Measurements from ENCODE around the gene GRIK4. TPM values are rescaled to one million over a fixed set of nuclear protein-coding genes. Genes with fewer than 3 reads are reported as not detected.

GRIK4 gene
- total RNA-seq, 1 experiment from 2014 or later, result not detected

DNA sequence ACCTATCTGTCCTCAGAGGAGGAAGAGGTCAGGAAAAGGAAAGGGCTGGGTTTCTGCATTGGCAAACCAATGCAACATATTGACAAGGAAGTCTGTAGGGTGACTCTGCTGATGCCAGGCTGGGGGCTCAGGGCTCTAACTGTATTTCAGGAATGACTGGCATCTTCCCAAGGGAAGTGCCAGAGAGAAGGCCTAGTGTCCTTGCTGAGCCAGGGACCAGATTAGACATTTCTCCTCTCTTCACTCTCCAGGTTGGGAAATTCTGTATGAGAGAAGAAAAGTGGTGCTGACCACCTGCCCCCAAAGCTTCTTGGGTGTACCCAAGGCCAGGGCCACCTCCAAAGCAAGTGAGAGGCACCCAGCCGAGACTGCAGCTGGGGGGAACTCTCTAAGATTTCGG lies 27.2 kb downstream of the GRIK4 start:
- no peaks in the 10 kb centered on the region for H3K9me2 ChIP-seq (replicated peaks; ENCODE audit: low read length)
- H2AFZ ChIP-seq (ENCODE audit: low read length), result no peak overlapping the region
- DNase-seq (no peak), ATAC-seq (no peak)
- H3K4me2 ChIP-seq (ENCODE audit: low read length), result no peak overlapping the region
- H3F3A ChIP-seq (ENCODE audit: low read length, unreplicated experiment), result no peaks in the 10 kb centered on the region
- H3K79me2 ChIP-seq (ENCODE audit: low read length), result no peaks in the 10 kb centered on the region
- H4K20me1 ChIP-seq (ENCODE audit: low read length), result no peaks in the 10 kb centered on the region
- no peaks in the 10 kb centered on the region for H3K9me3 ChIP-seq (ENCODE audit: low read length)
- H3K9ac ChIP-seq (ENCODE audit: low read length), result no peak overlapping the region
- POLR2A ChIA-PET (ENCODE audit: unreplicated experiment), result no interaction called here
- CTCF ChIA-PET, result no interaction called here
- no peak overlapping the region for H3K27ac ChIP-seq (ENCODE audit: low read length)
- peaks cover 12% of the 10 kb centered on the region; the same call in 1 of the 2 replicates for H3K27me3 ChIP-seq (ENCODE audit: low read length)
- intact Hi-C loops (cut with micrococcal nuclease), result no loop called here
- H3K4me1 ChIP-seq (ENCODE audit: insufficient read depth, low read length), result peaks cover 5% of the 10 kb centered on the region; the same call in 1 of the 2 replicates
- no peak overlapping the region for H3K4me3 ChIP-seq (ENCODE audit: low read length)
- TF ChIP-seq EZH2 (IDR thresholded peaks at IDR 0.05; ENCODE audit: low read length, unreplicated experiment) (no peak), EZH2phosphoT487 (IDR thresholded peaks at IDR 0.05; ENCODE audit: borderline replicate concordance, low read length) (no peak)
- TF ChIP-seq, protein P1, sequence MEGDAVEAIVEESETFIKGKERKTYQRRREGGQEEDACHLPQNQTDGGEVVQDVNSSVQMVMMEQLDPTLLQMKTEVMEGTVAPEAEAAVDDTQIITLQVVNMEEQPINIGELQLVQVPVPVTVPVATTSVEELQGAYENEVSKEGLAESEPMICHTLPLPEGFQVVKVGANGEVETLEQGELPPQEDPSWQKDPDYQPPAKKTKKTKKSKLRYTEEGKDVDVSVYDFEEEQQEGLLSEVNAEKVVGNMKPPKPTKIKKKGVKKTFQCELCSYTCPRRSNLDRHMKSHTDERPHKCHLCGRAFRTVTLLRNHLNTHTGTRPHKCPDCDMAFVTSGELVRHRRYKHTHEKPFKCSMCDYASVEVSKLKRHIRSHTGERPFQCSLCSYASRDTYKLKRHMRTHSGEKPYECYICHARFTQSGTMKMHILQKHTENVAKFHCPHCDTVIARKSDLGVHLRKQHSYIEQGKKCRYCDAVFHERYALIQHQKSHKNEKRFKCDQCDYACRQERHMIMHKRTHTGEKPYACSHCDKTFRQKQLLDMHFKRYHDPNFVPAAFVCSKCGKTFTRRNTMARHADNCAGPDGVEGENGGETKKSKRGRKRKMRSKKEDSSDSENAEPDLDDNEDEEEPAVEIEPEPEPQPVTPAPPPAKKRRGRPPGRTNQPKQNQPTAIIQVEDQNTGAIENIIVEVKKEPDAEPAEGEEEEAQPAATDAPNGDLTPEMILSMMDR (conservative IDR thresholded peaks at IDR 0.05; ENCODE audit: low read depth, low read length), result no peak
- no TSS peak for BruUV-seq (replicated peaks)
- no peaks in the 10 kb centered on the region for H3K36me3 ChIP-seq (ENCODE audit: low read depth, low read length)

DNA sequence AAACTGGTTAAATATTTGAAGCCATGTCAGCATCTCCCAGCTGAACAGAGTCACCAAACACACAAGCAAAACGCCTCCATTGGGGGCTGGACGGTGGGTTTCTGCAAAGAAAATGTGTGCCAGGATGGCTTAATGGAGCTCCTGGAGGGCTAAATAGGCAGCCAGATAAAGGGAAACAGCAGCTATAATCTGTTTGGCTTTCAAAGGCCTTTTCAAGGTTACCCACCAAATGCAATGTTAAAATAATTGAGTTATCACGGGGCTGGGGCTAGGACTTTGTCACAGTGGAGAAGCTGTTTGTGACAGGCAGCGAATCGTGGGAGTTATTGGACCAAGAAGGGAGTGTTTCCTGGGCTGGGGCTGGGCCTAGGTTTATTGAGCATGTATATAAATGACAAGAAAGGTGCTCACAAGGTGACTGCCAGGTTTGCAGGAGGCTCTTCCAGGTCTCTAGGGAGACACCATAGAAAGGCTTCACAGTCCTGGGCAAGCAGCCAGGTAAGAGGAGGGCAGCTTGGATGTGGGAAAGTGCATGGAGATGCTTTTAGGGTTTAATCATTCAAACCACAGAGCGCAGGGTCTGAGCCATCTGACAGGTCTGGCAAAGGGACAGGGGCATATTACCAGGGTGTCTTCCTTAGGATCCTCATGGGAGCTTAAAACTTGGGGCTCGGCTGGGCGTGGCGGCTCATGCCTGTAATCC lies 28.3 kb downstream of the GRIK4 start:
- Histone ChIP-seq H3K9ac (ENCODE audit: low read length) (no peak overlapping the region), H3K27me3 (ENCODE audit: low read length) (peaks cover 2% of the 10 kb centered on the region; the same call in 1 of the 2 replicates), H3K36me3 (ENCODE audit: low read depth, low read length) (no peaks in the 10 kb centered on the region), H3F3A (ENCODE audit: low read length, unreplicated experiment) (no peaks in the 10 kb centered on the region), H3K9me3 (ENCODE audit: low read length) (no peaks in the 10 kb centered on the region), H4K20me1 (ENCODE audit: low read length) (no peaks in the 10 kb centered on the region), H3K79me2 (ENCODE audit: low read length) (no peaks in the 10 kb centered on the region), H3K4me1 (ENCODE audit: insufficient read depth, low read length) (peaks cover 5% of the 10 kb centered on the region; the same call in 1 of the 2 replicates), H3K4me3 (ENCODE audit: low read length) (no peak overlapping the region), H3K4me2 (ENCODE audit: low read length) (0 out of 2 replicates have a peak overlapping the region, but pooled peaks have one; percentile 1), H2AFZ (ENCODE audit: low read length) (no peak overlapping the region), H3K27ac (ENCODE audit: low read length) (no peak overlapping the region), H3K9me2 (replicated peaks; ENCODE audit: low read length) (no peaks in the 10 kb centered on the region)
- DNase-seq, result peak; percentile 95
- BruUV-seq (replicated peaks), result no TSS peak
- ATAC-seq, result peak; percentile 24; the same call in 1 of the 2 replicates
- intact Hi-C loops (cut with micrococcal nuclease), result no loop called here
- POLR2A ChIA-PET (ENCODE audit: unreplicated experiment), result no interaction called here
- CTCF ChIA-PET, result no interaction called here
- TF ChIP-seq EZH2phosphoT487 (IDR thresholded peaks at IDR 0.05; ENCODE audit: borderline replicate concordance, low read length) (no peak), EZH2 (IDR thresholded peaks at IDR 0.05; ENCODE audit: low read length, unreplicated experiment) (no peak)
- TF ChIP-seq, protein P1 (conservative IDR thresholded peaks at IDR 0.05; ENCODE audit: low read depth, low read length), result no peak

GRCh38 chr11:120540744-120541465 lies 29.4 kb downstream of the GRIK4 start:
- H3K9ac ChIP-seq (ENCODE audit: low read length), result no peak overlapping the region
- H3K27ac ChIP-seq (ENCODE audit: low read length), result no peak overlapping the region
- TF ChIP-seq EZH2phosphoT487 (IDR thresholded peaks at IDR 0.05; ENCODE audit: borderline replicate concordance, low read length) (no peak), EZH2 (IDR thresholded peaks at IDR 0.05; ENCODE audit: low read length, unreplicated experiment) (no peak)
- TF ChIP-seq, protein P1 (conservative IDR thresholded peaks at IDR 0.05; ENCODE audit: low read depth, low read length), result no peak
- H3K9me3 ChIP-seq (ENCODE audit: low read length), result no peaks in the 10 kb centered on the region
- no peak overlapping the region for H3K4me3 ChIP-seq (ENCODE audit: low read length)
- H3K79me2 ChIP-seq (ENCODE audit: low read length), result no peaks in the 10 kb centered on the region
- no peak for ATAC-seq
- H3K4me1 ChIP-seq (ENCODE audit: insufficient read depth, low read length), result peaks cover 5% of the 10 kb centered on the region; the same call in 1 of the 2 replicates
- CTCF ChIA-PET, result no interaction called here
- intact Hi-C loops (cut with micrococcal nuclease), result no loop called here
- H3K4me2 ChIP-seq (ENCODE audit: low read length), result no peak overlapping the region
- no peaks in the 10 kb centered on the region for H3K27me3 ChIP-seq (ENCODE audit: low read length)
- DNase-seq, result no peak
- H3F3A ChIP-seq (ENCODE audit: low read length, unreplicated experiment), result no peaks in the 10 kb centered on the region
- no peaks in the 10 kb centered on the region for H4K20me1 ChIP-seq (ENCODE audit: low read length)
- no peak overlapping the region for H2AFZ ChIP-seq (ENCODE audit: low read length)
- no TSS peak for BruUV-seq (replicated peaks)
- POLR2A ChIA-PET (ENCODE audit: unreplicated experiment), result no interaction called here
- no peaks in the 10 kb centered on the region for H3K36me3 ChIP-seq (ENCODE audit: low read depth, low read length)
- H3K9me2 ChIP-seq (replicated peaks; ENCODE audit: low read length), result no peaks in the 10 kb centered on the region

Measured in PC-3 (cell line).